Bone marrow (tissue), 2 donors: ENCODE measurements around the gene OLFM3.

Experiments used
- DNase-seq, 2 donors: peaks; one replicate each; lab custom pipeline; 2025; lab: John Stamatoyannopoulos, UW

OLFM3 gene

GRCh38 chr1:101943237-101943636, 53.5 kb downstream of the OLFM3 start:
- no peak for DNase-seq

GRCh38 chr1:101942516-101943193, 54.1 kb downstream of the OLFM3 start:
- DNase-seq = no peak

- no peak for DNase-seq
Measured at GRCh38 chr1:101938681-101939080, 58.0 kb downstream of the OLFM3 start.

GRCh38 chr1:101929343-101929742, 67.4 kb downstream of the OLFM3 start:
- no peak for DNase-seq

- no peak for DNase-seq
Measured at GRCh38 chr1:101928829-101929228, 67.9 kb downstream of the OLFM3 start.

GRCh38 chr1:101924700-101925099, 72.0 kb downstream of the OLFM3 start:
- DNase-seq = no peak

GRCh38 chr1:101920577-101920976, 76.1 kb downstream of the OLFM3 start:
- no peak for DNase-seq

- DNase-seq = no peak
Measured at GRCh38 chr1:101918277-101918676, 78.4 kb downstream of the OLFM3 start.

GRCh38 chr1:101915597-101915996, 81.1 kb downstream of the OLFM3 start:
- no peak for DNase-seq

- DNase-seq = no peak
Measured at GRCh38 chr1:101914473-101915242, 82.1 kb downstream of the OLFM3 start.

- DNase-seq = no peak
Measured at GRCh38 chr1:101911894-101912293, 84.8 kb downstream of the OLFM3 start.

- DNase-seq = no peak
Measured at GRCh38 chr1:101908980-101909379, 87.7 kb downstream of the OLFM3 start.

- DNase-seq = no peak
Measured at GRCh38 chr1:101907264-101907663, 89.5 kb downstream of the OLFM3 start.

- no peak for DNase-seq
Measured at GRCh38 chr1:101905283-101905835, 91.4 kb downstream of the OLFM3 start.

GRCh38 chr1:101902199-101902598, 94.5 kb downstream of the OLFM3 start:
- no peak for DNase-seq

GRCh38 chr1:101898137-101898536, 98.6 kb downstream of the OLFM3 start:
- DNase-seq = no peak

- DNase-seq = no peak
Measured at GRCh38 chr1:101884621-101885020, 112.1 kb downstream of the OLFM3 start.

GRCh38 chr1:101875891-101876290, 120.8 kb downstream of the OLFM3 start:
- no peak for DNase-seq

- DNase-seq = no peak
Measured at GRCh38 chr1:101873672-101874071, 123.1 kb downstream of the OLFM3 start.

- no peak for DNase-seq
Measured at GRCh38 chr1:101859941-101860340, 136.8 kb downstream of the OLFM3 start.

- DNase-seq = no peak
Measured at GRCh38 chr1:101854271-101854670, 142.5 kb downstream of the OLFM3 start.

GRCh38 chr1:101852936-101853335, 143.8 kb downstream of the OLFM3 start:
- DNase-seq = no peak

- DNase-seq = no peak
Measured at GRCh38 chr1:101849356-101849755, 147.4 kb downstream of the OLFM3 start.
